Nephron (organoid): ENCODE measurements around the gene CALCR.
"Not testable (repeated sequence)": the region's sequence is repeated elsewhere in the genome, so short reads cannot be mapped to it uniquely, and the experiment has no call there.

Source experiments
- H3K27ac Mint-ChIP-seq, 3 experiments: 2 replicates each; pipeline ENCODE4 v1.8.0; 2020; ENCODE audit warnings: mixed read lengths in 3 of 3, mild to moderate bottlenecking in 2 of 3, moderate library complexity in 1 of 3
- H3K27me3 Mint-ChIP-seq: 2 replicates; pipeline ENCODE4 v1.8.0; 2021; ENCODE audit warnings: low read depth, mild to moderate bottlenecking, moderate library complexity, mixed read lengths
- H3K36me3 Mint-ChIP-seq: 2 replicates; pipeline ENCODE4 v1.8.0; 2020; ENCODE audit warnings: low read depth, mixed read lengths
- H3K4me1 Mint-ChIP-seq: 2 replicates; pipeline ENCODE4 v1.8.0; 2020; ENCODE audit warnings: mixed read lengths
- H3K4me3 Mint-ChIP-seq, 3 experiments: 2 replicates each; pipeline ENCODE4 v1.8.0; 2020; ENCODE audit warnings: mild to moderate bottlenecking in 3 of 3, mixed read lengths in 3 of 3, moderate library complexity in 2 of 3
- H3K9me3 Mint-ChIP-seq: 2 replicates; pipeline ENCODE4 v1.8.0; 2020; ENCODE audit warnings: mixed read lengths
- TF ChIP-seq, protein P1 (sequence below), 3 experiments: fragments of 200-600 bp; sonication (generic); IDR thresholded peaks; one replicate each; pipeline ENCODE4 v1.5.0; 2021; ENCODE audit warnings: antibody characterized with exemption in 3 of 3; ENCODE audit not compliant: unreplicated experiment in 3 of 3

Gene CALCR

GRCh38 chr7:93516834-93517233, 57.7 kb downstream of the CALCR start:
- Mint-ChIP-seq H3K36me3 (no peaks in the 10 kb centered on the region), H3K9me3 (no peaks in the 10 kb centered on the region), H3K27me3 (no peaks in the 10 kb centered on the region), H3K4me1 (no peaks in the 10 kb centered on the region), H3K4me3 (no peak overlapping the region), H3K27ac (no peak overlapping the region)
- TF ChIP-seq, protein P1, sequence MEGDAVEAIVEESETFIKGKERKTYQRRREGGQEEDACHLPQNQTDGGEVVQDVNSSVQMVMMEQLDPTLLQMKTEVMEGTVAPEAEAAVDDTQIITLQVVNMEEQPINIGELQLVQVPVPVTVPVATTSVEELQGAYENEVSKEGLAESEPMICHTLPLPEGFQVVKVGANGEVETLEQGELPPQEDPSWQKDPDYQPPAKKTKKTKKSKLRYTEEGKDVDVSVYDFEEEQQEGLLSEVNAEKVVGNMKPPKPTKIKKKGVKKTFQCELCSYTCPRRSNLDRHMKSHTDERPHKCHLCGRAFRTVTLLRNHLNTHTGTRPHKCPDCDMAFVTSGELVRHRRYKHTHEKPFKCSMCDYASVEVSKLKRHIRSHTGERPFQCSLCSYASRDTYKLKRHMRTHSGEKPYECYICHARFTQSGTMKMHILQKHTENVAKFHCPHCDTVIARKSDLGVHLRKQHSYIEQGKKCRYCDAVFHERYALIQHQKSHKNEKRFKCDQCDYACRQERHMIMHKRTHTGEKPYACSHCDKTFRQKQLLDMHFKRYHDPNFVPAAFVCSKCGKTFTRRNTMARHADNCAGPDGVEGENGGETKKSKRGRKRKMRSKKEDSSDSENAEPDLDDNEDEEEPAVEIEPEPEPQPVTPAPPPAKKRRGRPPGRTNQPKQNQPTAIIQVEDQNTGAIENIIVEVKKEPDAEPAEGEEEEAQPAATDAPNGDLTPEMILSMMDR (IDR thresholded peaks at IDR 0.05; ENCODE audit: unreplicated experiment in 3 of 3), result no peak

DNA sequence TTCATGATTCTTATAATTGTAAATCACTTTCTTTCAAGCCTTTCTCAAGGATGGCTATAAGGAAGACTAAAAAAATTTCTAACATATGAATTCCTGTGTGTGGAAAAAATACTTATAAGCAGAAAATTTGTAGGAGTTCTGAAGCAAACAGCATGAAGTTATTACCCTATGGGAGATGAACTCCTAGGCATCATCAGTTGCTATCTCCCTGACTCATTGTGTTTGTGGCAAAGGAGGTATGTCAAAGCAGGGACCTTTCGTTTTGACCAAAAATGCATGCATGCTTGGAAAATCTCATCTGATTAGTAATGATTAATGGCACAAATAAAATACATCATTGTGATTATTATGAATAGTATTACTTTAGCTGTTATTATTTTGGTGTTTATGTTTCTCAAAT, 59.4 kb downstream of the CALCR start:
- TF ChIP-seq, protein P1 (IDR thresholded peaks at IDR 0.05; ENCODE audit: unreplicated experiment in 3 of 3), result no peak
- H3K27ac Mint-ChIP-seq, result no peak overlapping the region
- no peaks in the 10 kb centered on the region for H3K27me3 Mint-ChIP-seq
- H3K4me3 Mint-ChIP-seq, result no peak overlapping the region
- H3K36me3 Mint-ChIP-seq, result no peaks in the 10 kb centered on the region
- H3K4me1 Mint-ChIP-seq, result no peaks in the 10 kb centered on the region
- H3K9me3 Mint-ChIP-seq, result no peaks in the 10 kb centered on the region

DNA sequence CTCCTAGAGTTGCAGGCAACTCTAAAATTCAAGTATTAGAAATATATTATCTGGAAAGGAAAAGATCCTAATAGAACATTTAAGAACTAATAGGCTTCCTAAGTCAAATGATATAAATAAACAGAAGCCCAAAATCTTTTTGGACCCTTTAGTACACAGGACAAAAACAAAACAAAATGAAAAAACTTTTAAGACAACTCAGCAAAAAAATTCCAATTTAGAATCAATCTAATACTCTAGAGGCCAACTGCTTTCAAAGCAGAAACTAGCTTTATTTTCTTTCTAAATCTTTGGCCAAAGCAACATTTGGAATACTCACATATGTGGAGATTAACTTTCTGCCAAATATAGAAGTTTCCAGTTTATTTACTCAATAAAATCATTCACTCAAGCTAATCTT, 65.2 kb downstream of the CALCR start:
- H3K27ac Mint-ChIP-seq, result no peak overlapping the region
- no peak overlapping the region for H3K4me3 Mint-ChIP-seq
- no peaks in the 10 kb centered on the region for H3K9me3 Mint-ChIP-seq
- no peaks in the 10 kb centered on the region for H3K4me1 Mint-ChIP-seq
- no peaks in the 10 kb centered on the region for H3K36me3 Mint-ChIP-seq
- H3K27me3 Mint-ChIP-seq, result no peaks in the 10 kb centered on the region
- TF ChIP-seq, protein P1 (IDR thresholded peaks at IDR 0.05; ENCODE audit: unreplicated experiment in 3 of 3), result no peak

DNA sequence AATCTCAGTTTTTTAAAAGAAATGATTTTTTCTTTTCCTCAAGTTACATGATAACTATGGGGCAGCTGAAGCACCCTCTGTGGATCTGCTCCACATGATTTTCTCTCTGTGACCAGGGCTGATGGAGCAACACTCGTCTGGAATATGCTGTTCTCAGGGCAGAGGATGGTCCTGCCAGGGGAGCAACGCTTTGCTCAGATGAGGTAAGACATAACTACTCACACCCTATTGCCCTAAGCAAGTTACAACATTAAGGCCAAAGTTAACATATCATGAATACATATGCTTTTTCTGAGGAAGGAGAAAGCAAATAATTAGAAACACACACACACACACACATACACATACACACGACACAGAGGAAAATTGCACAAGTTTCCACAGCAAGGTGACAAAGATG, 71.4 kb downstream of the CALCR start:
- Mint-ChIP-seq H3K36me3 (no peaks in the 10 kb centered on the region), H3K9me3 (no peaks in the 10 kb centered on the region), H3K4me3 (no peak overlapping the region), H3K4me1 (no peaks in the 10 kb centered on the region), H3K27me3 (no peaks in the 10 kb centered on the region), H3K27ac (no peak overlapping the region)
- TF ChIP-seq, protein P1 (IDR thresholded peaks at IDR 0.05; ENCODE audit: unreplicated experiment in 3 of 3), result no peak

DNA sequence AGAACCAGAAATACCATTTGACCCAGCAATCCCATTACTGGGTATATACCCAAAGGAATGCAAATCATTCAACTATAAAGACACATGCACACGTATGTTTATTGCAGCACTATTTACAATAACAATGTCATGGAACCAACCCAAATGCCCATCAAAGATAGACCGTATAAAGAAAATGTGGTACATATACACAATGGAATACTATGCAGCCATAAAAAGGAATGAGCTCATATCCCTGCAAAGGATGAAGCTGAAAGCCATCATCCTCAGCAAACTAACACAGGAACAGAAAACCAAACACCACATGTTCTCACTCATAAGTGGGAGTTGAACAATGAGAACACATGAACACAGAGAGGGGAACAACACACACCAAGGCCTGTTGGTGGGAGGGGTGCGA, 82.7 kb downstream of the CALCR start:
- H3K27me3 Mint-ChIP-seq, H3K9me3 Mint-ChIP-seq, H3K27ac Mint-ChIP-seq, H3K4me1 Mint-ChIP-seq, H3K4me3 Mint-ChIP-seq, H3K36me3 Mint-ChIP-seq: not testable (repeated sequence)

DNA sequence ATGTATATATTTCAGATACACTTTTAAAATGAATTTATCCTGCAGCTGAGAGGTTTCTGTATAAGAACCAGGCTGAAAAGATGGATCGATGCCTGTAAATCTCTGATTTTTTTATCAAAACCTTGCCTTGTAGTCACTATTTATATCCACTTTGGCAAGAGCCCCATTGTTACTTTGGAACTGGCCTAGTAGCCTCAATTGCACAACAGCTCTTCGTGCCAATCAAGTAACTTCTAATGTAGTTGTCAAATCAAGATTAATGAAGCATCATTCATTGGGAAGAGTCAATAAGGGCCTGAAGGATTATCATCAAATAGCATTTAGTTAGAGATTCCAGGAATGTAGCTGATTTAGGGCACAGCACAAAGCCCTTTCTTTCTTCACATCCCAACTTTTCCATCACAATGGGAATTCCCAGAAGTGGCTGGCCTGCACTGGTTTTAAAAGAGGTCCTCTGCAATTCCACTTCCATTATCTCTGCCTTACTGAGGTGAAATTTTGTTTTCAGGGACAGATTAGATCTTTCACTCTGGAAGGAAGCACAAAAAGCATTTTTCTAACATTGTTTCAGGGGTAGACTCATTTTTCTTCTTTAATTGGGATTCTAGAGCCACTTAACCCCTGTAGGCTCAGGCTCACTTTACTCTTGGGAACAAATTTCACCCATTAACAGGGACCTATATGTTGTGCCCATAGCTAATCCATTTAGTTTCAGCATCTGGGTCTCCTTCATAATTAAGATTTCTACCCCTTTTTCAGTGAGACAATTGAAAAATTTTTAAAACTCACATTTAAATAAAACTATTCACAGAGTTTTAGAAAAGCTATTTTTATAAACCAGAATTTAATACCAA, 97.8 kb downstream of the CALCR start:
- TF ChIP-seq, protein P1 (IDR thresholded peaks at IDR 0.05; ENCODE audit: unreplicated experiment in 3 of 3), result no peak
- H3K4me1 Mint-ChIP-seq, result no peaks in the 10 kb centered on the region
- no peak overlapping the region for H3K4me3 Mint-ChIP-seq
- H3K36me3 Mint-ChIP-seq, result no peaks in the 10 kb centered on the region
- H3K9me3 Mint-ChIP-seq, result no peaks in the 10 kb centered on the region
- no peak overlapping the region for H3K27ac Mint-ChIP-seq
- no peaks in the 10 kb centered on the region for H3K27me3 Mint-ChIP-seq
